Midbrain (tissue), 1 donor: ENCODE data around the gene CTNNBL1.
"Not testable (repeated sequence)": the region's sequence is repeated elsewhere in the genome, so short reads cannot be mapped to it uniquely, and the experiment has no call there.

Experiments used
- DNase-seq: peaks from one replicate; lab custom pipeline; 2025; lab: John Stamatoyannopoulos, UW

CTNNBL1 gene

GRCh38 chr20:37679751-37680150 lies 14.1 kb upstream of the CTNNBL1 start:
- DNase-seq = not testable (repeated sequence)

GRCh38 chr20:37680420-37680819 lies 13.4 kb upstream of the CTNNBL1 start:
- DNase-seq = no peak

DNA sequence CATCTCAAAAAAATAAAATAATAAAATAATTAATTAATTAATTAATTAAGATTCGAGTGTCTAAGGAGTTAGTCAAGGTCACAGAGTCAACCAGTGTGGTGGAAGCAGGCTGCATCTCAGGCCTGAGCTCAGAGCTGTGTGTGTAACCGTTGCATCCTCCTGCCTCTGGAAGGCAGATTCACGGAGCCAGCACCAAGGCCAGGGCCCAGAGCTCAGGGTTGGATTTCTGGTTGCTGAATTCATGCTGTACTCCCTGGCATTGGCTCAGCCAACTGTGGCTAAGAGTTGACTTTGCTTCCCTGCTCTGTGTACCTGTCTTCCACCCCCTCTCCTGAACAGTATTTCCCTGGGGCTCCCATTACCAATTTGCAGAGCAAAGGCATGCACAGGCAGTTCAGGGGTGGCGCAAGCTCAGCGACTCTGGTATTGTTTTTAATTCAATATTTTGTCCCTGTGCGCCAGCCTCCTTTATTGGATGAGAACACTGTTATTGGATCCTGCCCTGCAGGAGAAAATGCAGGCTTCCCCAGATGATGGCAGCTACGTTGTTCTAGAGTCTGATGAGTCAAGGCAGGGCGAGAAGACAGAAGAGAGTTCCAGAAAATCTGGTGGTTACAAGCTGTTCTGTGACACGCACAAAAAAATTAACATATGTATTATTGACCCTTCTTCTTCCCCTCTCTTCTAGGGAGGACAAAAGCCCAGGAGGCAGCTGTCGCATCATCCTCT lies 12.3 kb upstream of the CTNNBL1 start:
- DNase-seq = no peak

- DNase-seq = not testable (repeated sequence)
Measured at GRCh38 chr20:37683146-37683545, 10.7 kb upstream of the CTNNBL1 start.

- no peak for DNase-seq
Measured at GRCh38 chr20:37686762-37687477, 6.9 kb upstream of the CTNNBL1 start.

GRCh38 chr20:37687478-37687805 lies 6.4 kb upstream of the CTNNBL1 start:
- no peak for DNase-seq

DNA sequence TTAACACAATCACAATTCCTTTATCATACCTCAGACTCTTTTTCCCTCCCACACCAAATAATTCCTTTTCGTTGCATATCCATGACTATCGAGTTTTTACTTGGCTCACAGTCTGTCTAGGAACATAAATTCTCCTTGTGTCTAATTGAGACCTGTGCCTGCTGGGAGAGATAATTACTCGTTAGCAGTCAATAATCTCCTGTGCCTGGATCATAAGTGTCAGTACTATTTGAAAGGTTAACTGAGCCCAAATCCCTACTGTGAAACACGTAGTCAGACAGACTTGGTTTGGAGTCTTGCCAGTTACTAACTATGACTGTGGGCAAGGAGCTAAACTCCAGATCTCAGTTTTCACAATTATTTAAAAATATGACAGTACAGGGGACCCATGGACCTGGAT lies 5.7 kb upstream of the CTNNBL1 start:
- DNase-seq = no peak

DNA sequence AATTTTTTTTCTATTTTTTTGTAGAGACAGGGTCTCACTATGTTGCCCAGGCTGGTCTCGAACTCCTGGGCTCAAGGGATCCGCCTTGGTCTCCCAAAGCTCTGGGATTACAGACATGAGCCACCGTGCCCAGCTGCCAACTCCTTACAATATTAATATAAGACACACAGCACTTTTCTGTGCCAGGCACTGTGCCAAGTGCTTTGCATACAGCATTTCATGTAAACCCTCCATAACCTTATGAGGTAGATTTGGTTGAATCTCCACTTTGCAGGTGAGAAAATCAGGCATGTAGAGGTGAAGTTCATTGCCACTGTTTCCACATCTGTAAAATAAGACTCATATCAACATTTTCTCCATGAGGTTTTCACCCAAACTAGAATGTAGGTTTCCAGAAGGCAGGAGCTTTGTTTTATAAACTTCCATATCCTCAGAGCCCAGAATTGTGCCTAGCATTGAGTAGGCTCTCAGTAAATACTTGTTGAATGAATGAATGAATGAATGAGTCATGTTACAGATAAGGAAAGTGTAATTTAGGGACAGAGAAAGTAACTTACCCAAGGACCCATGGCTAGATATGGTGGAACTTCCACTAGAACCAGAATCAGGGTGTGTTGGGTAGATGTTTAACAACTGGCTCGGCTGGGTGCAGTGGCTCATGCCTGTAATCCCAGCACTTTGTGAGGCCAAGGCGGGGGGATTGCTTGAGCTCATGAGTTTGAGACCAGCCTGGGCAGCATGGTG lies 3.0 kb upstream of the CTNNBL1 start:
- no peak for DNase-seq

GRCh38 chr20:37692459-37693166 lies 1.2 kb upstream of the CTNNBL1 start:
- no peak for DNase-seq

GRCh38 chr20:37693242-37693634 lies 592 bp upstream of the CTNNBL1 start:
- no peak for DNase-seq

GRCh38 chr20:37695684-37696342 lies 2.0 kb downstream of the CTNNBL1 start:
- no peak for DNase-seq

DNA sequence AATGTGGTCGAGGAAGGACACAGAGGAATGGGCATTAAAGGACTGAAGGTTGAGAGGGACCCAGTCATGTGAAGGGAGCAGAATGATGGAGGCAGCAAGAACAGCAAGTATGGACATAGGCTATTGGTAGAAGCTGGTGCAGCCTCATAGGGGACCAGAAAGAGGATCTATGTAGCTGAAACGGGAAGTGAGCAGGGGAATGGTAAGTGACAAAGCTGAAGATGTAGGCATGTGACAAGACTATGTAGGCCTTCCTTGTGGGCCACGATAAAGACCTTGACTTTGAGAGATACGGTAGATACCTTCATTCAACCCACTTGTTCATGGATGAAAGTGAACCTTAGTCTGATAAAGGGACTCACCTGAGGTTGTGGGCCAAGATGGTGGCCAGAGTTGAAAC lies 3.5 kb downstream of the CTNNBL1 start:
- DNase-seq = no peak

DNA sequence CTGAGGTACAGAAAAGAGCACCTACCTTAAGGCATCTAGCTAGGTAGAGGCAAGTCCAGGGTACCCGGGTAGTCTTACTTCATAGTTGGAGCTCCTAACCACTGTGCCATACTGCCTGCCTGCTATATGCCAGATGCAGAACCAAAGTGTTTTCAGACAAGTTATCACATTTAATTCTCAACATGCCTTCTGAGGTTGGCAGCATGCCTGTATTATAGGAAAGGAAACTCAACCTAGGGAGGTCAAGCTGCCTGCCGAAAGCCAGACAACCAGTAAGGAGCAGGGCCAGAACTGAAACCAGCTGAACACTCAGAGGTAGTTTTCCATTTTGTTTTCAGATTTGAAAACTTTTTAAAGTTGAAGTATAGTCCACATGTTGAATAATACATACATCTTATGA lies 5.4 kb downstream of the CTNNBL1 start:
- no peak for DNase-seq

DNA sequence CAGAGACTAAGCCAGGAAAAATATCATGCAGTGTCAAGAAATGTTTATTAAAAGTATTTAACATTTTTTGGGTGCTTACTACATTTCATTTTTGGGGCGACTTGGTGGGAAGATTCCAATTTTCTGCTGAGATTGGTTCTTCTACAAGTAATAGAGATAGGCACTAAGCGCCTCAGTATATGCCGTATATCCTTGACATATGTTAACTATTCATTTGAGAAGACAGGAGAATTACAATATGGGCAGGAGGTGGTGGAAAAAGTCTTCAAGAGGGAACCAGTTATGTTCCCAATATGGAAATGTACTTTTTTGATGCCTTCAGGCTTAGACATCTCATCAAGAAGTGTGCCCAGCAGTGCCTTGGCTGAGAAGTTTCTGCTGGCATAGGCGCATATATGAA lies 6.5 kb downstream of the CTNNBL1 start:
- no peak for DNase-seq

GRCh38 chr20:37701676-37702075 lies 7.8 kb downstream of the CTNNBL1 start:
- not testable (repeated sequence) for DNase-seq

DNA sequence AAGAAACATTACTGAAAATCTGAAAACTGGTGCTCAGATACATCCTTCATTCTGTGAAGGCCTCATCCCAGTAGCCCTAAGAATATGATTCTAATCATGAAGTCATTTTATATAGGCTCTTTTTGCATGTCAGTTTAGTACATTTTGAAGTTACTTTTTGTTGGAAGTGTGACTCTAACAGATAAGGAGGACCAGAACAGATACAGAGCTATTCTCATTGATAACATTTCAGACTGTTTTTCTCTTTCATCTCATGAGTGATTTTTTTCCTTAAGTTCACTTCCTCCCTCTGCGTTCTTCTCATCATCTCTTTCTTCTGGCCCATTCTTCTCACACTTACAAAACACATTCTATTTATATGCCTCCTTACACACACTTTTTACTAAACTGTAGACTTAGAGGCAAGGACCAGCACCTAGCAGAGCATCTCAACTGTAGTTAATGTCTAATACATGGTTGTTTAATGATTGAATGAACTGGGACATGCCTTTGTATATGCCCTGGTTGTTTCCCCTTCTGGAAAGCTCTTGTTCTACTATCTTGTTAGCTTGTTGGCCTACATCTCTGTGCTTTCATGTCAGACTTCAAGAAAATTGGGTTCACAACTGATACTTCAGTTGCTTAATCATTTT lies 8.7 kb downstream of the CTNNBL1 start:
- no peak for DNase-seq

GRCh38 chr20:37703035-37703845 lies 9.4 kb downstream of the CTNNBL1 start:
- no peak for DNase-seq

- DNase-seq = no peak
Measured at GRCh38 chr20:37704955-37705354, 11.1 kb downstream of the CTNNBL1 start.

DNA sequence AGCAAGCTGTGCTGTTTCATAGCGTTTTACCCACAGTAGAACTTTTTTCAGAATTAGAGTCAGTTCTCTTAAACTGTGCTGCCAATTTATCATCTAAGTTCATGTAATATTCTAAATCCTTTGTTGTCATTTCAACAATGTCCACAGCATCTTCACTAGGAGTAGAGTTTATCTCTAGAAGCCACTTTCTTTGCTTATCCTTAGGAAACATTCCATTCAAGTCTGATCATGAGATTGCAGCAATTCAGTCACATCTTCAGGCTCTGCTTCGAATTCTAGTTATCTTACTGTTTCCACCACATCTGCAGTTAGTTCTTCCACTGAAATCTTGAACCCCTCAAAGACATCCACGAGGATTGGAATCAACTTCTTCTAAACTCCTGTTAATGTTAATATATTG lies 12.5 kb downstream of the CTNNBL1 start:
- DNase-seq = no peak

DNA sequence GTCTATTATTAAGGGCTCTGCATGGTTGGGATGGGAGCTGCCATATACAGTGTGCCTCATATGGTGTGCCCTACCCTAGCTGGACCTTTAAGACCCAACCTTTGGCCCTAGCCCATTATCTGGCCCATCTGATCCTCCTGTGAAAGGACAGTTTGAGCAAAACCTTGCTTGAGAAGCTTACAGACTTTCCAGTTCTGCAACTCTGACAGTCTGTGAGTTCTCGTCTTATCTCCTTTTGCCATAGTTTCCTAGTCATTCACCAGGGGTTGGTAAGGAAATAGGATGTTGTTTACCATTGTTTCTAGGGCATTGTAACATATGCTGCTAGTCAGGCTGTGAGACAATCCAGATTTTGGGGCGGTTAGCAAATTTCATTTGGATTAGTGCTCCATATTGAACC lies 17.2 kb downstream of the CTNNBL1 start:
- DNase-seq = no peak
